NB4 (cell line): Measurements from ENCODE around the gene TCF7.

Source experiments
- MAX ChIP-seq: IDR thresholded peaks from 2 replicates; pipeline ENCODE4 v1.6.1; 2011; ENCODE audit warnings: low read depth, low read length
- POLR2A ChIP-seq: IDR thresholded peaks from 2 replicates; pipeline ENCODE4 v1.6.1; 2011; ENCODE audit warnings: mild to moderate bottlenecking; ENCODE audit not compliant: insufficient read length; ENCODE audit errors: extremely low read depth
- TF ChIP-seq, protein P1 (sequence below): IDR thresholded peaks from one replicate; pipeline ENCODE4 v1.5.1; 2012; ENCODE audit warnings: low read depth, low read length

GRCh38 chr5:134114886-134115805 is 665 bp downstream of the TCF7 start:
- TF ChIP-seq, protein P1, sequence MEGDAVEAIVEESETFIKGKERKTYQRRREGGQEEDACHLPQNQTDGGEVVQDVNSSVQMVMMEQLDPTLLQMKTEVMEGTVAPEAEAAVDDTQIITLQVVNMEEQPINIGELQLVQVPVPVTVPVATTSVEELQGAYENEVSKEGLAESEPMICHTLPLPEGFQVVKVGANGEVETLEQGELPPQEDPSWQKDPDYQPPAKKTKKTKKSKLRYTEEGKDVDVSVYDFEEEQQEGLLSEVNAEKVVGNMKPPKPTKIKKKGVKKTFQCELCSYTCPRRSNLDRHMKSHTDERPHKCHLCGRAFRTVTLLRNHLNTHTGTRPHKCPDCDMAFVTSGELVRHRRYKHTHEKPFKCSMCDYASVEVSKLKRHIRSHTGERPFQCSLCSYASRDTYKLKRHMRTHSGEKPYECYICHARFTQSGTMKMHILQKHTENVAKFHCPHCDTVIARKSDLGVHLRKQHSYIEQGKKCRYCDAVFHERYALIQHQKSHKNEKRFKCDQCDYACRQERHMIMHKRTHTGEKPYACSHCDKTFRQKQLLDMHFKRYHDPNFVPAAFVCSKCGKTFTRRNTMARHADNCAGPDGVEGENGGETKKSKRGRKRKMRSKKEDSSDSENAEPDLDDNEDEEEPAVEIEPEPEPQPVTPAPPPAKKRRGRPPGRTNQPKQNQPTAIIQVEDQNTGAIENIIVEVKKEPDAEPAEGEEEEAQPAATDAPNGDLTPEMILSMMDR: no peak
- TF ChIP-seq MAX (no peak), POLR2A (no peak)
